Gastroesophageal sphincter (tissue), 3 donors: ENCODE results near the gene CNTNAP1.

ENCODE experiments used
- CTCF ChIP-seq, 4 experiments: fragments of 200-600 bp in 2 of 4; fragments of 450-650 bp in 2 of 4; sonication (generic) in 1 of 4; IDR thresholded peaks; one replicate each; pipeline ENCODE4 v1.5.1; 2017 to 2019; ENCODE audit warnings: antibody characterized with exemption in 4 of 4, mild to moderate bottlenecking in 2 of 4, moderate library complexity in 2 of 4
- EP300 ChIP-seq: sonication (generic); formaldehyde crosslinking; IDR thresholded peaks from one replicate; pipeline ENCODE4 v1.6.1; 2017; ENCODE audit warnings: antibody characterized with exemption, mild to moderate bottlenecking
- POLR2A ChIP-seq, 2 donors: fragments of 450-650 bp; IDR thresholded peaks; one replicate each; pipeline ENCODE4 v1.6.1; 2017; ENCODE audit warnings: antibody characterized with exemption in 2 of 2, mild to moderate bottlenecking in 2 of 2, moderate library complexity in 1 of 2
- POLR2AphosphoS5 ChIP-seq: sonication (generic); formaldehyde crosslinking; IDR thresholded peaks from one replicate; pipeline ENCODE4 v1.6.1; 2017; ENCODE audit warnings: antibody characterized with exemption

GRCh38 chr17:42690596-42690995 is 8.3 kb downstream of the CNTNAP1 start:
- TF ChIP-seq CTCF (IDR thresholded peaks at IDR 0.05), result no peak
- TF ChIP-seq POLR2A (IDR thresholded peaks at IDR 0.05), result no peak
- no peak for TF ChIP-seq POLR2AphosphoS5
- TF ChIP-seq EP300, result no peak
